LHCN-M2 (cell line): ENCODE data around the gene LITAFD. TPM values are rescaled to one million over a fixed set of nuclear protein-coding genes. Genes with fewer than 3 reads are reported as not detected.
"Not testable (repeated sequence)": the region's sequence is repeated elsewhere in the genome, so short reads cannot be mapped to it uniquely, and the experiment has no call there.

Source experiments
- DNase-seq: peaks from one replicate; pipeline ENCODE4 v3.0.0-alpha.2; 2012; ENCODE audit warnings: low read depth
- total RNA-seq: library from RNA; depleted of rRNA; stranded (reverse); fragments of >200 nt; gene quantifications from 2 replicates; pipeline ENCODE4 v1.2.3, GENCODE V29; 2014

LITAFD gene
- total RNA-seq, 1 experiment from 2014 or later: not detected

DNA sequence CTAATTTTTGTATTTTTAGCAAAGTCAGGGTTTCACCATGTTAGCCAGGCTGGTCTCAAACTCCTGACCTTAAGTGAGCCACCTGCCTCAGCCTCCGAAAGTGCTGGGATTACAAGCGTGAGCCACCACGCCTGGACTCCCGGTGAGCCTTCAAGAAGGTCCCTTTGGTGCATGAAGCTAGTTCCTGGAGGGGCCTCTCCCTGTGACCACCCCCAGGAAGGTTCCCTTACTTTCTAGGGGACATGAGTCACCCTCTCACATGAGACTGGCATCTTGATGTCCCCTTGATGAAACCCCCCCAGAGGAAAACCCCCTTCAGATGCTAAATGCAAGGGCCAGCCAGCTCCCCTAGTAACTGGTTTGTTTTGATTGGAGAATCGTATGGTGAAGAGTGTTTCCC lies 26.2 kb upstream of the LITAFD start:
- no peak for DNase-seq

DNA sequence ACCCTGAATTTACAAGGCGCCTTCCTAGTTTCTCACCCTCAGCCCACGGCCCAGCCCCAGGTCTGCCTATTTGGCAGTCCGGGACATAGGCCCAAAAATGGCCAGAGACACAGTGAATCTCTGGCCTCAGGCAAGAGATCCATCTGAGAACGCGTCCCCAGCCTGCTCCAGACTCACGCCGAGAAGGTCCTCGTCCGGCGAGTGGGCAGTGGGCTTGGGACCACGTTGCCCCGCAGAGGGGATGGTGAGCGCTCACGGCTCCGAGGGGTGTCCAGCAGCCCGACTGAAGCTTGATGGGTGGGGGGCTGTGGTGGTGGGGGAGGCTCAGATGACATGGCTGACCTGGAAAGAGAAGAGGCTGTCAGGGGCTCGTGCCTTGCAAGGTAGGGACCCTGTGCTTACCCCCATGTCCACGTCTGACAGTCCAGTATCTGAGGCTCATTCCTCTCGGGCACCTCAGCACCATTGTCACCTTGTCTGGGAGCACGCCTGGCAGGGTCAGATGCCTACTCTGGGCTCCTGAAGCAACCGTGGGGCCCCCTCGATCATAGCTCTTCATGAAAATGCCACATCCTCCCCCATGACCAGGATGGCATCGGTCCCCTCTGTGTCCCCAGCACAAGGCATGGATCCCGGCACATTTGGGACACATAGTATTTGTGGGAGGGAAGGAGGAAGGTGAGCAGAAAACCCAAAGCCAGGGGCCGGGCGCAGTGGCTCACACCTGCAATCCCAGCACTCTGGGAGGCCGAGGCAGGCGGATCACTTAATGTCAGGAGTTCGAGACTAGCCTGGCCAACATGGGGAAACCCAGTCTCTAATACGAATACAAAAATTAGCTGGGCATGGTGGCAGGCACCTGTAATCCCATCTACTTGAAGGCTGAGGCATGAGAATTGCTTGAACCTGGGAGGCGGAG lies 22.9 kb upstream of the LITAFD start:
- DNase-seq: no peak

DNA sequence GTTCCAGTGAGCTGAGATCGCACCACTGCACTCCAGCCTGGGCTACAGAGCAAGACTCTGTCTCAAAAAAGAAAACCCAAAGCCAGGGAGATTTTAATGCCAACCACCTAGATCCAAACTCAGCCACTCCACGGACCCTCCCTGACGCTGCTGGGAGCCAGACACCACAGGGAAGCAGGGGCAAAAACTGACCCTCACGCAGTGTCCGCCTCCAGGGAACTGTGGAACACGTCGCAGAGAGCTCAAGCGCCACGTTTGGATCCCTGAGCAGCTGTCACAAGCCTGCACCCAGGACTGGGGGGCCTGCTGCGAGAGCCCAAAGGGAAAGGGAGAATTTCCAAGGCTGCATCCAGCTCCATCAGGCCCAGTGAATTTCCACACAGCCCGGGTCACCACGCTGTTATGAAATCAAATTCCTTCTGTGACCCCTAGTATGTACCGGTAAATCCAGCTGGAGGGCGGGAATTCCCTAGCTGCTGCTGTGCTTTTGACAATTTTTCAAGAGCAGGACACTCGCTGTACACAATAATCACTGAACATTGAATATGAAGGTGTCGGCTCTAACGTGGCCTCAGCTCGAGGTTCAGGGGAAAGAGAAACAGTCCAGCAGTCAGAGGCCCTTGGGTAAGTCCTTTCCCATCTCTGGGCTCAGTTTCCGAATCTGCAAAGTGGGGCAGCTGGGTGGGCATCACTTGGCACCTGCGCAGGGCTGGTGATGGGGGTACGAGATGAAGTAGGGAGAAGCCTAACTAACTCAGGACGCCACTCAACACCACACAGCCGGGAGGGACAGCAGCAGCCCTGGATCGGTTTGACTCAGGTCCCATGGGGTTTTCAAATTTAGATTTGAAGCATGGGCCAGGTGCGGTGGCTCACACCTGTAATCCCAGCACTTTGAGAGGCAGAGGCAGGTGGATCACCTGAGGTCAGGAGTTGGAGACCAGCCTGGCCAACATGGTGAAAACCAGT lies 22.0 kb upstream of the LITAFD start:
- peak; percentile 50 for DNase-seq

DNA sequence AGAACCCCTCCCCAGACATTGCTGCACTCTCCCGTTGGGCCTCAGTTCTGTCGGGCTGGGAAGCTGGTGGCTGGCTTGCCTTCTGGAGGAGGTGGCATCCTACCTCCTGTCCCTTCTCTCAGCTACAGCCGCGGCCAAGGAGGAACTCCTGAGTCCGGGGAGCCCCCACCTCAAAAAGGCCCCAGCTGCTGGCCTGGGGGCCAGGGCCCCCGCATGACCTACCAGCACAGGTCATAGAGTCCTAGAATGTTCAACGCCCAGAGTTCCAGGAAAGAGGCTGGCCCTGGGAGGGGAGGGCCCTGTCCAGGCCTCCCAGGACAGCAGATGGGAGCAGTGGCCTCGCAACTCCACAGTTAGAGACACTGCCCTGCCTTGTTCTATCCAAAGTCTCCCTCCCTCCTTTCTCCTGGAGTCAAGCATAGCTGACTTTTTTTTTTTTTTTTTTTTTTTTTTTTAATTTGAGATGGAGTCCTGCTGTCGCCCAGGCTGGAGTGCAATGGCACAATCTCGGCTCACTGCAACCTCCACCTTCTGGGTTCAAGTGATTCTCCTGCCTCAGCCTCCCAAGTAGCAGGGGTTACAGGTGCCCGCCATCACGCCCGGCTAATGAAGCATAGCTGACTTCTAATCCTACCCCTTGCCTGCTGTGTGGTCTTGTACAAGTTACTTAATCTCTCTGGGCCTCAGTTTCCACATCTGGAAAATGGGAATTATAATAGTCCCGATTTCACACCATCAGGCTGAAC lies 20.4 kb upstream of the LITAFD start:
- DNase-seq: no peak

DNA sequence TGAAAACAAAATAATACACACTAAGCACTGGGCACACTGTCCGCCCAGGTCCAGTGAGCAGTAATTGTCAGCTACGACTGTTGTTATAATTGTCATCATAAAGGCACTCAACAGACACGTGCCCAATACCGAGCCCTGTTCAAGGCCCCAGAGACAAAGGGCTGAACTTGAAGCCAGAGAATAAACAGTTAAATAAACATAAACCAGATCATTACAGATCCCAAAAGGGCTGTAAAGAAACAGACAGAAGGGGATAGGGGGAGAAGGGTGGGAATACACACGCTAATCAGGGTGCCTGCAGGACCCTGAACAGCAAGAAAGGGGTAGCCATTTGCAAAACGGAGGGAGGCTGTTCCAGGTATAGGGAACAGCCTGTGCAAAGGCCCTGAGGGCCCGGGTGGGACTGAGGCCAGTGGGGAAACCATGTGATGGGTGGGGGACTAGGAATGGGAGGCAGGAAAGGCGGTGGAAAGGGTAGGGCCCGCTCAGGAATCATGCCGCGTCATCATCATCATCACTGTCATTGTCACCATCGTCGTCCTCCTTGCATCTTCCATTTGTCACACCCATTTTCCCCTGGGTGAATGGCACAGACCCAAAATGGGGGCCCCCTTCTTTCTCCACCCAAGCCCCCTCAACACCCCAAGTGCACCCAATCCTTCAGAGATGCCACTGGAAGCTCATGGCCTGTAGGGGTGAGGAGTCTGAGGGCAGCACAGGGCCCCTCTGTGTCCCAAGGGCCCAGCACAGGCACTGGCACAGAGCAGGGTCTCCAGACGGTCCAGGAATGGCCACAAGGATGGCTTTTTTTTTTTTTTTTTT lies 19.6 kb upstream of the LITAFD start:
- no peak for DNase-seq

DNA sequence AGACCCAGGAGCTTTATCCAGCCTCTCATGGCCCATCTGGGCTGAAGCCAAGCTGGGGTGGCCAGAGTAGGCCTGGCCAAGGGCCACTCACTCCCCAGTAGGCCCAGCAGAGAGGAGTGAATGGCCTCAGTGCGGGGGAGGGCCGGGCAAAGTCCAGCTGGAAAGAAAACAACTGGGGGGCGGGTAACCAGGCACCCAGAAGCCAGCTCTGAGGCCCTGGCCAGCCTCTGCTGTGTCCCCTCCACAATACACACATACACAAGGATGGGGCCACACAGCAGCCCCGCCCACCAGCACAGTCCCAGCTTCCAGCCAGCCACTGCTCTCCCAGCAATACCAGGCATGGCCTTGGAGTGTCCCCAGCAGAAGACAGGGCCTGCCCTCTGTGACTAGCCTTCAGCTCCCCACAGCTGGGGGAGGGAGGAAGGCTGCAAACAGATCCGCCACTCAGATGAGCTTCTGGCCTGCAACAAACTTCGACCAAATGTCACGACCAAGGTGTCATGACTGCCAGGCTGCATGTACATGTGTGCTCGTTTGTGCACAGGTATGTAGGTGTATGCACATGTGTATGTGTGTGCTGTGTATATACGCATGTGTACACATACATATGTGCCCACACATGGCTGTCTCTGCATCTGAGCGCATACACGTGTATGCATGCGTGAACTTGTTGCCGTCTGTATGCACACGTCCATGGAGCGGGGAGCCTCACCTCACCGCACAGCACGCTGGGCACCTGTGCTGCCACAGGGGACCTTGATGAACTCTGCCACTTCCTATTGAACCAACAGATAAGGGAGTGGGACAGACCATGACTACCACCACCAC lies 18.3 kb upstream of the LITAFD start:
- DNase-seq: no peak

DNA sequence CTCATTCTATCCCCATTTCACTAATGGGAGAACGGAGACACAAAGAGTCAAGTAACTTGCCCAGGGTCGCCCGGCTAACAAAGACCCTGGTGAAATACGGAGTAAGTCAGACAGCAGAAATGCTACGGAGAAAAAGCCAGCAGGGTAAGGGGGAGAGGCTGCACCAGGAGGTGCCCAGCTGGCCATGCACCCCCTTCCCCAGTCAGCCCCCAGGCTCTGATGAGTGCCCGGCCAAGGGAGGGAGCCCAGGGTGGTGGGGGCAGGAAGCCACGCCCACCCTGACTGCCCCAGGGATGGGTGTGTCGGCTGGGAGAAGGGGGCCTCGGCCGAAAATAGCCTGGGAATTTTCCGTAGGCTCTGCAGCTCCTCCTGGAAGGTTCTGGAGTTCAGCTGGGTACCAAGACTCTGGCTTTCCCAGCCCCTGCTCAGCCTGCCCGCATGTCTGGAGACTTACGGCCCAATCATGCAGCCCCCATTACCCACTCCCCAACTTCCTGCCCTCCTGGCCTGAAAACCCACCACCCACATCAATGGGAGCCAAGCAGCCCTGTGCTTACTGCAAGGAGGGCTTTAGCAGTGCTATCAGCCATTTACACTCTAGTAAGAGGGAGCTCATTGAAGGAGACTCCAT lies 17.6 kb upstream of the LITAFD start:
- no peak for DNase-seq

DNA sequence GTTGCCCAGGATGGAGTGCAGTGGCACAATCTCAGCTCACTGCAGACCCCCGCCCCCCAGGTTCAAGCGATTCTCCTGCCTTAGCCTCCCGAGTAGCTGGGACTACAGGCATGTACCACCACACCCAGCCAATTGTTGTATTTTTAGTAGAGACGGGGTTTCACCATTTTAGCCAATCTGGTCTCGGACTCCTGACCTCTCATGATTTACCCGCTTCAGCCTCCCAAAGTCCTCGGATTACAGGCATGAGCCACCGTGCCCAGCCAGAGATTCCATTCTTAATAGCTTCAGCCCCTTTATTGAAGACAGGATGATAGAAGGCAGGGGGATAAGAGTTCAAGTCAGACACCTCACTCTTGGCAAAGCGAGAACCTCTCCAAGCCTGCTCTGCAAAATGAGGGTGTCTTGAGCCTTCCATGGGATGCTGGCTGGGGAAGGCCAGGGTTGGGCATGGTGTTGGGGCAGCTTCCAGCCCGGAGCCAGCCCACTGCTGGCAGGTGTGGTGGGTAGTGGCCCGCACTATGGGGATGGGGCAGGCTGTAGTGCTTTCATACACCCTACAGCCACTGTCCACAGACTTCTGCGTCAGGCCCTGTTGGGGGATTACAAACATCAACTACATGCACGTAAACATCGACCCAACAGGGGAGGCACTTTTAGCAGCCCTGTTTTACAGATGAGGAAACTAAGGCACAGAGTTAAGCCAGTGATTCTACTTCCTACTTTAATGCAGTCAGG lies 16.8 kb upstream of the LITAFD start:
- DNase-seq: no peak

DNA sequence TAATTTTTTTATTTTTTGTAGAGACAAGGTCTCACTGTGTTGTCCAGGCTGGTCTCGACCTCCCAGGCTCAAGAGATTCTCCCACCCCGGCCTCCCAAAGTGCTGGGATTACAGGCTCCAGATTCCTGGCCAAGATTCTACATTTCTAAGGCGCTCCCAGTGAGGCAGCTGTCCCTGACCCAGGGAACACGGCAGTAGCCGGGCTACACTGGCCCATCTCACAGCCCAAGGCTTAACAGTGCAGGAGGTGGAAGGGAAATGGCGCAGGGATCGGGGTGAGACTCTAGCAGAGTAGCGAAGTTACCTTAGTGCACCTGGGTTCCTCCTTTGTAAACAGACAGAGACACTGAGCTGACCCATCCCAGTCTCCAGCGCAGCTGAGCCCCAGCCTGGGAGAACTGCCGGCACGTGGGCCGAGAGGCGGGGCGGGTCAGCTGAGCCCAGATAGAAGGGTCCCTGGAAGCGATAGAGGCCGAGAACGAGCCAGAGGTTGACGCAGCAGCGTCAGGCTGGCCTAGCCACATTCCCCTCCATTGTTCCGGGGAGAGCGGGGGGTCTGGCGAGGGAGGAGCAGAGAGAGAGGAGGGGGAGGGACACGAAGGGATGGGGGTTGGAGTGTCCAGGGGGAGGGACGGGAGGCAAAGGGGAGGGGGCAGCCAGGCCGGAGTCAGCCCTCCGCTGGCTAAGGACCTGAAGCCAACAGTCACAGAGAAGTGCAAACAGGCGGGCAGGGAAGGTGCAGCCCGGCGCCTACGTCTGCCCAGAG lies 15.8 kb upstream of the LITAFD start:
- no peak for DNase-seq

DNA sequence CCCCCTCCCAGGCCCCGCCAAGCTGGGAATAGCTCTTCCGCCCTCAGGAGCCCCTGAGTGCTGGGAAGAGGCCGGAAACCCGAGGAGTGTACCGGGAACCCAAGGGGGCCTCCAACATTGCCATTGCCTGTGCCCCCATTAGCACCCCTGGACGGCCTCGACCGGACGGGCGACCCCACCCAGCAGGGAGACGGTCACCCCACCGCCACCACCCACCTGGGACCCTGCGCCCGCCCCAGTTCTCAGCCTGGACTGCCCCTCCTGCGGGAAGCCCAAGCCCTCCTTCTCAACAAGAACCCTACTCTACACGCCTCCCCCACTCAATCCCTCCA lies 15.3 kb upstream of the LITAFD start:
- DNase-seq: no peak

DNA sequence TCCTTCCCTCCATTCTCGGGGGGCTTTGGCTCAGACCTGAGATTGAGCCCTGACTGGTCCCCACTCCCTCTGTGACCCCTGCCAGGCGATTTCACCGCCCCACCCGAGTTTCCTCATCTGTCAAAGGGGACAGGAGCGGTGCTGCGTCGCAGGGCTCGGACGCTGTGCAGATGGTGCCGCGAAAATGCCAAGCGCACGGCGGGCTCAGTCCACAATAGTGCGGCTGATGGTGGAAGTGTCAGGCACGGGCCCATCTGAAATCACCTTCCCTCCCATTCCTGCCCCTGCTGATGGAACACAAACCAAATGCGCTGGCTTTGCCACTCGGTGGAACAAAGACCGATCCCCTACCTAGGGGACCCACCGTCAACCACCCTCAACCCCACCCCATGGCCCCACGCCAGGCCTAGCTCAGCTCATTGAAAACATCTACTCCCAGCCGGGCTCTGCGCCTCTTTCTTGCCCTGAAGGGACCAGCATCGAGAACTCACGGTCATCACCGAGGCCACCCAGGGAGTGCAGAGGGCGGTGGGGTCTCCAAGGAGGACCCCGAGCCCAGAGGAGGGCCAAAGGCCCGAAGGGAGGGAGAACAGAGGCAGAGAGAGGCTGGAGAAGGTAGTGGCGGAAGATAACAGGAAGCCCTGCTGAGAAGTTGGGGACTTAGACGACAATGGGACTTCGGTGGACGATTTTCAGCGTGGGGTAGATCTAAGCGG lies 14.8 kb upstream of the LITAFD start:
- DNase-seq: peak; percentile 27

DNA sequence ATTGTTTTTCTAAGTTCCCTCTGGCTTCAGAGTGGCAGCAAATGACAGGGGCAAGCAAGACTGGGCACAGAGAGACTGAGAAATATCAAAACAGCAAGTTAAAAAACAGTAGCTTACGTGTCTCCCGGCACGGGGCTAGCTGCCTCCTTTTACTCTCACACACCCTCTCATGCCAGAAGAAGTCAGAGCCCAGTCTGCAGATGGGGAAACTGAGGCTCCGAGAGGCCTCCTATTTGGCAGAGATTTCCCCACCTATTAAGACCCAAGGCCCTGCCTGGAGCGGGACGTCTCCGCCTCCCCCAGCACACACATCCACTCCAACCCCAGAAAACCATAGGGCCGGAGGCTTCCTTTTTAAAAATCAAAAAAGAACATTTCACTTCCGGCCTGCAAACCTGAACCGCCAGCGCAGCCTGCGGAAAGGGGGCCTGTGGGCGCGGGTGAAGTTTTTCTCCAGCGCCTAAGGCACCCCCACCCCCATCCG lies 14.2 kb upstream of the LITAFD start:
- no peak for DNase-seq

DNA sequence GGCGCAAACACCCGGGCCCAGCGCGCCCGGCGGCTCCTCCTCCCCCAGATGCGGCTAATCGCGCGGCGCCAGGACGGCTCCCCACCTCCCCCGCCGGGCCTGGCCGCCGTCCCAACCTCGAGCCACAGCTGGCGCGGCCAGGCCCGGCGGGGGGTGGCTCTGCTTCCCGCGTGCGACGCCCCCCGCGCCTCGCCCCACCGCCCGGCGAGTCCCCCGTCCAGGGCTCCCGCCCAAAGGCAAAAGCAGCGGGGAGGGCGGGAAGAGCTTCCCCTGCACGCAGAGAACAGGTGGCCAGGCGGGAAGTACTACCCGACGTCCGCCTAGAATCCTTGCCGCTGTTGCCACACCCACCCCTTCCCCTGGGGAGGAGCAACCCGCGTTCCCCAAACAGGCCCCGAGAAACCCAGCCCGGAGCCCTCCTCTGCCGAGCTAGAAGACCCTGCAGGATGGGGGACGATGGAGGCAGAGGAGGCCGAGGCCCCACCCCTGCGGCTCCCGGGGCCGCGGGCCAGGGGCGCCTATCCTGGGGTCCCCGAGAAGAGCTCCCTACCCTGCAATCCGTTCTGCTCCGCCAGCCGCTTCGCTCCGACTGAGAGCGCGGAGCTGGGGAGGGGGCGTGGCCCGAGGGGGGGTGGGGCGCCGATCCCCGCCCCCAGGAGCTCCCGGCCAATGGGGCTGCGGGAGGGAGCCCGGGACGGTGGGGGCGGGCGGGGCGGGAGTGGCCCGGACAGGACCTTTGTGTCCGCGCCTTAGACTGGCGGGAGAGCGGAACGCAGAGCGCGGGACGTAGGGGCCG lies 13.5 kb upstream of the LITAFD start, which contains the start of gene CARHSP1:
Gene CARHSP1 (minus strand): TSS at position 591 of the 796 bp plus-strand sequence. CDS start 9,678 bp downstream, outside the sequence.
- DNase-seq: peak; percentile 92

DNA sequence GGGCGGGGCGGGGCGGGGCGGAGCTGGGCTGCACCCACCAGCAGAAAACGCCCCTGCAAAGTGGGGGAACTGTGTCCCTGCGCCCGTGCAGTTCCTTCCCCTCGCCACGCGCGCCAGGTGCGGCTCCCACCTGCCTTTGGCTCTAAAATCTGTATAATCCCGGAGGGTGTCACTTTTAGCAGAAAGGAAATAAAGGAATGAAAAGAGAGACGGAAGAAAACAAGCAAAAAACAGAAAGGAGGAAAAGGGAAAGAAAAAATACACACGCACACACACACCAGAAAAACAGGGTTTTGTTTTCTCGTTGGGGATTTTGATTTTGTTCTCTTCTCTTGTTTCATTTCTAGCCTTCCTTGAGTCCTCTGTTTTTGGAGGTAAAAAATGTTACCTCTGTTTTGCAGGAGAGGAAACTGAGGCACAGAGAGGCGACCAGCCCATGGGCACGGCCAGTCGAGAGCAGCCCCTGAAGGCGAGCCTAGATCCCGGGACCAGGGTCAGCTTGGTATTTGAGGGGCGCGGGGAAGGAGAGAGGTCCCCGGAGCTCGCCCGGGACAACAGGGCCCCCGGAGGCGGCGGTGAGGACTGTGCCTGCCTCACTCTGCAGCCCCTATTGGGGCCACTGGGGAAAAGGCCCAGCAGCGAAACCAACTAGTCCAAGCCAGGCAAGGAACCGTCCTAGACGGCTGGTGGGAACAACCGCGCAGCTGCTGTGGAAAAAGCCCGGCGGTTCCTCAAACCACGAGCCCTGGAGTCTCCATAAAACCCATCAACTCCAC lies 12.8 kb upstream of the LITAFD start:
- no peak for DNase-seq

DNA sequence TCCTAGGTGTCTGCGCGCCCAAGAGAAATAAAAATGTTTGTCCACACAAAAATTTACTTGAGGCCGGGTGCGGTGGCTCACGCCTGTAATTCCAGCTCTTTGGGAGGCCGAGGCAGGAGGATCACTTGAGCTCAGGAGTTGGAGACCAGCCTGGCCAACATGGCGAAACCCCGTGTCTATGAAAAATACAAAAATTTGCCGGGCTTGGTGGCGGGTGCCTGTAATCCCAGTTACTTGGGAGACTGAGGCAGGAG lies 12.2 kb upstream of the LITAFD start:
- DNase-seq: not testable (repeated sequence)

DNA sequence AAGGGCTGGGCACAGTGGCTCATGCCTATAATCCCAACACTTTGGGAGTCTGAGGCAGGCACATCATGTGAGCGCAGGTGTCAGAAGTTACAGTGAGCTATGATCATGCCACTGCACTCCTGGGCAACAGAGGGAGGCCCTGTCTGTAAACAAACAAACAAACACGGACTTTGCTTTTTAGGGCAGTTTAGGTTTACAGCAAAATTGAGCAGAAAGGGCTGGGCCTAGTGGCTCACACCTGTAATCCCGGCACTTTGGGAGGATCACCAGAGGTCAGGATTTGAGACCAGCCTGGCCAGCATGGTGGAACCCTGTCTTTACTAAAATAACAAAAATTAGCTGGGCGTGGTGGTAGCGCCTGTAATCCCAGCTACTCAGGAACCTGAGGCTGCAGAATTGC lies 10.1 kb upstream of the LITAFD start:
- no peak for DNase-seq
